Muscle of leg (tissue), 11 donors: ENCODE data around the gene MAML3. TPM values are rescaled to one million over a fixed set of nuclear protein-coding genes. Genes with fewer than 3 reads are reported as not detected.
A peak's percentile ranks its signal among the peaks of the same experiment; 100 is the strongest.
"Not testable (repeated sequence)": the region's sequence is repeated elsewhere in the genome, so short reads cannot be mapped to it uniquely, and the experiment has no call there.

Experiments used
- DNase-seq: peaks from one replicate; pipeline ENCODE4 v3.0.0; 2013
- H3K27ac ChIP-seq: one replicate; pipeline ENCODE4 v1.5.1; 2013; ENCODE audit warnings: mild to moderate bottlenecking, low read length, control low read depth
- H3K27me3 ChIP-seq: one replicate; pipeline ENCODE4 v1.6.1; 2013; ENCODE audit warnings: low read length; ENCODE audit not compliant: control insufficient read depth, insufficient read depth
- H3K36me3 ChIP-seq: one replicate; pipeline ENCODE4 v1.6.1; 2013; ENCODE audit warnings: low read length; ENCODE audit not compliant: control insufficient read depth, insufficient read depth
- H3K4me1 ChIP-seq: one replicate; pipeline ENCODE4 v1.6.1; 2013; ENCODE audit warnings: low read length; ENCODE audit not compliant: control insufficient read depth, insufficient read depth
- H3K4me3 ChIP-seq: one replicate; pipeline ENCODE4 v1.5.1; 2013; ENCODE audit warnings: low read length, control low read depth
- H3K9me3 ChIP-seq: replicated peaks from 2 replicates; pipeline ENCODE4 v1.6.1; 2013; ENCODE audit warnings: low read depth, low read length; ENCODE audit not compliant: control insufficient read depth
- WGBS: methylation state at CpG from one replicate; pipeline ENCODE4 v1.1.5; 2013; ENCODE audit warnings: missing lambda C conversion rate; ENCODE audit not compliant: insufficient coverage; 5-methylcytosine and 5-hydroxymethylcytosine counted together
- polyA plus RNA-seq, 8 donors: library from polyadenylated mRNA; unstranded; fragments of 120-200 nt; gene quantifications; one replicate each; pipeline versions ENCODE4 v1.2.1 to v1.2.3, GENCODE V29; 2013; ENCODE audit warnings: inconsistent platforms in 1 of 8, low replicate concordance in 1 of 8; ENCODE audit not compliant: insufficient read length in 8 of 8, insufficient read depth in 1 of 8
- total RNA-seq: library from RNA; stranded (reverse); fragments of 120-200 nt; gene quantifications from one replicate; pipeline ENCODE4 v1.2.4, GENCODE V29; 2013

The MAML3 gene
- total and polyA plus RNA-seq, 9 donors = 3.0 to 5.5 (median 5.0) TPM

GRCh38 chr4:139698167-139698925 lies 455.6 kb downstream of the MAML3 start:
- H3K4me3 ChIP-seq, DNase-seq, H3K27me3 ChIP-seq, H3K36me3 ChIP-seq, H3K4me1 ChIP-seq, H3K27ac ChIP-seq, H3K9me3 ChIP-seq: not testable (repeated sequence)
- WGBS = no CpG with 5 or more reads among the region's 25 CpGs

GRCh38 chr4:139696491-139696890 lies 457.5 kb downstream of the MAML3 start:
- Histone ChIP-seq H3K4me3 (no peak overlapping the region), H3K4me1 (peaks cover 6% of the 10 kb centered on the region), H3K27ac (no peak overlapping the region), H3K27me3 (no peaks in the 10 kb centered on the region), H3K36me3 (peaks cover 9% of the 10 kb centered on the region), H3K9me3 (no peaks in the 10 kb centered on the region)
- WGBS = 86% methylated on average over 2 of the region's 5 CpGs
- no peak for DNase-seq

DNA sequence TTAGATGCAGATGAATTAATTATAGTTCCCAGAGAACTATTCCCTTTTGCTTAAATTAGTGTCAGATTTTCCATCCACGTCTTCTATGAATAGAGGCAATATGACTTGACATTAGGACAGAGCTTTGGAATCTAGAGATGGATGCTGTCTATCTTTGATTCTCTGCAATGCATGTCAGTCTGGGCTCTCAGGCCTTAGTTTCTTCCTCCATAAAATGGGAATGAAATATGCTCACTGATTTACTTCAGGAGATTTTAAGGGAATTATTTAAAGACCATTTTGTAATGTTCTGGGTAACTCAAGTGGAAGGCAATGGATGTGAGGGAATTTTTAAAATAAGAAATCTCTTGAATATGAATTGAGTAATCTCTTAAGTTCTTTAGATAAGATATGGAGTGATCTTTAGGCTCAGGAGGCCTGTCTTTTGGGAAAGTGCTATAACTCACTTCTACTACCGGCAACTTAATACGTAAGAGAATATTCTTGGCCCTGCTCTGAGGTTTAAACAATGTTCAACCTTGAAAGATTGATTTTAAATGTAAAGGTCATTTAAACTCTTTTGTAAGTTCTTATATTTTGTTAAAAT lies 459.4 kb downstream of the MAML3 start:
- DNase-seq = no peak
- H3K27me3 ChIP-seq = no peaks in the 10 kb centered on the region
- H3K27ac ChIP-seq = no peak overlapping the region
- H3K4me1 ChIP-seq = peaks cover 6% of the 10 kb centered on the region
- no peaks in the 10 kb centered on the region for H3K9me3 ChIP-seq
- H3K36me3 ChIP-seq = peaks cover 9% of the 10 kb centered on the region
- no peak overlapping the region for H3K4me3 ChIP-seq
- WGBS = no CpG with 5 or more reads among the region's 3 CpGs

DNA sequence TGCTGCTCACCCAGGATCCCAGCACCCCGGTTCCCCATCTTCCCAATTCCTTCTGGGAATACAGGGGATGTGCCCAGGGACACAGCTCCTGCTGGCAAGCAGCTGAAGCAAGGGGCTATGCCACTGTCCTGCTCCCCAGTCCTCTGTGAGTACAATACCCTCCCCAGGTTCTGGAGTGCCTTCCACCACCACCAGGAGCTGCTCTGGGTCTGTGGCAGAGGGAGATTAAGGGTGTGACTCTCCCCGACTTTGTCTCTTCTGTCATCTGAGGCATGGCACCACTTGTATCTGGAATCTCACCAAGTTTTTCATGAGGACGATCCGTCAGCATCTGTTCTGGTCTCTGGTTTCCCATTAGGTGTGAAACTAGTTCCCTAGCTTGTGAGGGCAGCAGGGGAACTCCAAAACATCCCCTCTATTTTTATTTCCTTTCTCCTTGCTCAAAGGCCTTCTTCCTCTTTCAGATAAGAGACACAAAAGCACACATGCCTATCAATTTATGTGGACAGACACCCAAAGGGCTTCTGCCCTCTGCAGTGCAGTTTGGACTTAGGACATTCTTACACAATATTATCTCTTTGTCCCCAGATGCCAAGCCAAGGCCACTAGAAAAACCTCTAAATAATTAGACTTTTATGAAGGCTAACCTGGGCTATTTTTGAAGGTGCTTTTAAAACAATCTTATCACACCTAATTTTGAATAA lies 461.5 kb downstream of the MAML3 start:
- Histone ChIP-seq H3K9me3 (no peaks in the 10 kb centered on the region), H3K4me1 (peaks cover 6% of the 10 kb centered on the region), H3K4me3 (no peak overlapping the region), H3K27me3 (no peaks in the 10 kb centered on the region), H3K36me3 (peaks cover 9% of the 10 kb centered on the region), H3K27ac (no peak overlapping the region)
- DNase-seq = peak; percentile 60
- WGBS = 0% methylated on average over 1 of the region's 4 CpGs

- H3K9me3 ChIP-seq = no peaks in the 10 kb centered on the region
- peaks cover 3% of the 10 kb centered on the region for H3K36me3 ChIP-seq
- DNase-seq = no peak
- no peak overlapping the region for H3K27ac ChIP-seq
- peaks cover 6% of the 10 kb centered on the region for H3K4me1 ChIP-seq
- no peak overlapping the region for H3K4me3 ChIP-seq
- no peaks in the 10 kb centered on the region for H3K27me3 ChIP-seq
These were observed 463.6 kb downstream of the MAML3 start for GRCh38 chr4:139690419-139690818.

DNA sequence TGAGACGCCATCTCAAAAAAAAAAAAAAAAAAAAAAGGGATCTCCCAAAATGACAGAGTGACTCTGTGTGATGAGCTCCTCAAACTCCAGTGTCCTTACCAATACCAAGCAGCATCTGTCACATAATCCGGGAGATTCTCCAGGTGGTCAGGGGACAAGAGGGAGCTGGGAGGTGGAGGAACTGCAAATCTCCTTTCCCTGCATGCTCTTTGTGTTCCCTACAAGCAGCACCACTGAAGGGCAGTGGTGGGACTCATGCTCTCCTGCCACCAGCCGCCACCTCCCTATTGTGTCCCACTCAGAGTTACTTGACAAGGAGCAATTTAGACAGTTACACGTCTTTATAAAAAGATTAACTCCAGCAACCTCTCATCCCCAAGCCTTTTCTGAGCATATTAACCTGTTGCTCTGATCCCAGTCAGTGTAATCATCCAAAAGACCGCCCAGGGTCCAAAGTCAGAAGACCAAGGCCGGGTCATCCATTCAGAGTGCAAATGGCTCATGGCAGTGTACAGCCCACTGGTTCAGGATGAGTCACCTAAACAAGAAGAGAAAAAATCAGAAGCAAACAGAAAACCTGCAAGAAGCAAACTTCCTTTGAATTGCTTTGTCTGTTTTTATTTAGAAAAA lies 464.8 kb downstream of the MAML3 start:
- no peak for DNase-seq
- WGBS = 89% methylated on average over 3 of the region's 6 CpGs
- H3K4me3 ChIP-seq = no peak overlapping the region
- no peak overlapping the region for H3K27ac ChIP-seq
- no peaks in the 10 kb centered on the region for H3K27me3 ChIP-seq
- H3K4me1 ChIP-seq = peaks cover 6% of the 10 kb centered on the region
- H3K9me3 ChIP-seq = peaks cover 2% of the 10 kb centered on the region
- peaks cover 13% of the 10 kb centered on the region for H3K36me3 ChIP-seq

DNA sequence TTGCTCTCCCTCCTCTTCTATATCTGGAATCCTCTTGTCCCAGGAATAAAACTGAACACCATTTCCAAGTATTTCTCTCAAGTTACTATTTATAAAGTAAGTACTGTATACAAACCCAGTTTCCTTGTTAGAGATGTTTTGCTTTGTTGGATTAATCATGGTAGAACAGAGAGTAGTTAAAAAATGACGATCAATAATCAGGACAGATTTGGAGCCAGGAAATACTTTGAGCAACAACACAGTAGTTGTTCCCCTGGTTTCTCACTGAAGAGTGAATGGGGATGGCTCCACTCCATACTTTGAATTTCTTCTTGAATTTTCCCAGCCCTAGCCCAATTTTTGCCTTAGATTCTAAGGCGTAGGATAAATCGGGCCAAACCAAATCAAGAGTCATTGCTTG lies 467.0 kb downstream of the MAML3 start:
- no peak for DNase-seq
- Histone ChIP-seq H3K27ac (no peak overlapping the region), H3K9me3 (peaks cover 2% of the 10 kb centered on the region), H3K36me3 (peaks cover 14% of the 10 kb centered on the region), H3K4me1 (peaks cover 4% of the 10 kb centered on the region), H3K4me3 (no peak overlapping the region), H3K27me3 (no peaks in the 10 kb centered on the region)
- WGBS = no CpG with 5 or more reads among the region's 3 CpGs

DNA sequence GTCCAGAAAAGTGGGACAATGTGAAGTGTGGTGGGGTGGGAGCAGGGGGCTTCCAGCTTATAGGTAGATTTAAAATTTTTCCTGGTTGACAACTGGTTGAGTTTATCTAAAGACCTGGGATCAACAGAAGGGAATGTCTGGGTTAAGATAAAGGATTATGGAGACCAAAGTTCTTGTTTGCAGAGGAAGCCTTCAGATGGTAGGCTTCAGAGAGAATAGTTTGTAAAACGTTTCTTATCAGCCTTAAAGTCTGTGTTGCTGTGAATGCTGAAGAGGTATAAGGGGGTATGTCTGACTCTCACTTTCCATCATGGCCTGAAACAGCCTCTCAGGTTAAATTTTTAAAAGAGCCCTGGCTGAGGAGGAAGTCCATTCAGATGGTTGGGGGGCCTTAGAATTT lies 467.9 kb downstream of the MAML3 start:
- WGBS = no CpG with 5 or more reads among the region's 1 CpG
- Histone ChIP-seq H3K9me3 (peaks cover 2% of the 10 kb centered on the region), H3K27ac (no peak overlapping the region), H3K4me1 (peaks cover 2% of the 10 kb centered on the region), H3K27me3 (no peaks in the 10 kb centered on the region), H3K36me3 (peaks cover 14% of the 10 kb centered on the region), H3K4me3 (no peak overlapping the region)
- no peak for DNase-seq

- H3K4me1 ChIP-seq = peaks cover 2% of the 10 kb centered on the region
- H3K9me3 ChIP-seq = peaks cover 2% of the 10 kb centered on the region
- H3K36me3 ChIP-seq = peaks cover 14% of the 10 kb centered on the region
- H3K4me3 ChIP-seq = no peak overlapping the region
- WGBS = no CpG with 5 or more reads among the region's 5 CpGs
- no peak for DNase-seq
- no peaks in the 10 kb centered on the region for H3K27me3 ChIP-seq
- H3K27ac ChIP-seq = no peak overlapping the region
These were observed 468.8 kb downstream of the MAML3 start for GRCh38 chr4:139685180-139685579.

- no peak for DNase-seq
- Histone ChIP-seq H3K4me1 (peaks cover 2% of the 10 kb centered on the region), H3K4me3 (no peak overlapping the region), H3K27me3 (no peaks in the 10 kb centered on the region), H3K9me3 (peaks cover 2% of the 10 kb centered on the region), H3K36me3 (peaks cover 16% of the 10 kb centered on the region), H3K27ac (no peak overlapping the region)
- WGBS = no CpG with 5 or more reads among the region's 1 CpG
These were observed 469.6 kb downstream of the MAML3 start for GRCh38 chr4:139684351-139684750.
